Amygdala (tissue), 56 donors: ENCODE results near the gene SF3A1.

ENCODE experiments used
- DNase-seq, 56 donors: peaks; one replicate each; lab custom pipeline; 2025; lab: John Stamatoyannopoulos, UW

The SF3A1 gene

DNA sequence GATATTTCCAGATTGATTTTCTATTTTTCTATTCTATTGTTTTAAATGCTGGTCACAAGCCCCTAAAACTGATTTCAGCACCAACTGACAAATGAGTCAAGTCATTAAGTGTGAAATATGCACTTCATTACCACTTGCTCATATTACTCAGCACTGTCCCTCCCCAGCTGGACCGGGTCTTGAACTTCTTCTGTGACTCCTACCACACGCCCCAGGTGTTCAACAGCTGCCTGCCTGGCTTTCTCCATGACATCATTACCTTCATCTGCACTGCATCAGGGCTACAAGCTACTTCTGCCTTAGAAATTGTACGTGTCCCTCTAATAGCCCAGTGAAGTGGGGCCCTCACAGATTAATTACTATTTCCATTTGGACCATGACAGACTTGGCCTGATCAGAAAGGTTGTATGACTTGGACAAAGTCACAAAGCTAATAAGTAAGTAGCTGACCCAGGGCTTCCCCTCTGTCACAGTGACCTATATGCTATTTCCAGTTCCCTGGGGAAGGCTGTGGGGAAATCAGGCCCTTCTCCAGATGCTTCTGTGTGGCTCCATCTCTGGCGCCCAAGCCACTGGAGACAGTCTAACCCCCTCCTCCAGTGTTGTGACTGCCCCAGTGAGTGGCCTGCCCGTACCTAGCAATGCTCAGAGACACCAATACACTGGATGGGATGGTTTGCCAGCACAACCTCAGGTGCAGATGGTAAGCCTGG lies 48.0 kb downstream of the SF3A1 start:
- no peak for DNase-seq

DNA sequence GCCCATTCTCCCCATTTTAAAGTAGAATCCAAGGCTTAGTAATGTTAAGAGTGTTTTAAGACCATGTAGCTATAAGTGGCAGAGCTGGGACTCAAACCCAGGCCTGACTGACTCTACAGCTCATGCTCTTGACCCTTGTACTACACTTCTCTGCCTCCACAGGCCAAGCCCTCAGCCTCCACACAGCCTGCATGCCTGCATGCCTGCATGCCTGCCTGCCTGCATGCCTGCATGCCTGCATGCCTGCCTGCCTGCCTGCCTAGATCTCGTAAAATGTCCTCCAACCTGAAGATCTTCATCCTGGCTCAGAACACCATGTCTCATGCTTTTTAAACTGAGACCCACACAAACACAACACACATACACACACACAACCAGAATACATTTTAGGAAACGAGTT lies 48.6 kb downstream of the SF3A1 start:
- no peak for DNase-seq

DNA sequence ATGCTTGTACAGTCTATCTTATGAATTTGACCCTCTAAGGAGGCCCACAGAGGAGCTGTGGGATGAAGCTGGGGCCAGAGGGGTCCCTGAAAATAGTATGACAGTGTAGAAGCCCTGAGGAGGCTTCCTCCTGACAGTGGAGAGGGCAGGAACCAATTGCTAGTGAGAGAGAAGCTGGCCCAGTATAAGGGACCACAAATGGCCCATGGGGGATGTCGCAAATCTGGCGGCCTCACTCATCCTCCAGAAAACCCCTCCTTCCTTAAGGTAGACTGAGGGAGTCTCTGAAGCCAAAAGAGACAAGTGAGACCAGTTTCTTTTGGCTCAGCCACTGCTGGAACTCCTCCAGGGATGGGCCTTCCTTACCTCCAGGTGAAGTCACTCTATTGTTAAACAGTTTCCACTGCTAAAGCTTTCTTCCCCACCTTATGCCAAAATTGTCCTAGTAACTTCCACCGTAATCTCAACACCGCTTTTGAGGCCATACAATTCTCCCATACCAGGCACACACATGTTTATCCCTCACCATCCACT lies 49.6 kb downstream of the SF3A1 start:
- DNase-seq = no peak

DNA sequence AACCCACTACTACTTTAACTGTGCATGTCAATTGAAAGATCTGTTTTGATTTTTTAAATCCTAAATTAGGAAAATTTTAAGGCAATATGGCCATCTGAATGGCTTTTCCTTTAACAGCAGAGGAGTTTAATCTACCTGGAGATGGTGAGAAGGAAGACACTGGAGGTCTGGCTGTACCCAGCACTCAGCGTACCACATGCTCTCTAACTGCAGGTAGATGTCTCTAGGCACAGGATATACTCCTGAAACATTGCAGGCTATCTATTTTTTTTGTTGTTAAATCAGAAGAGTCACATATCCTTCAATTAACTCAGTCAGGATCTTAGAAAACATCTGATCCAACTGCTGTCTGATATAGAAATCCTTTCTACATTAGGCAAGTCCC lies 50.1 kb downstream of the SF3A1 start:
- no peak for DNase-seq

DNA sequence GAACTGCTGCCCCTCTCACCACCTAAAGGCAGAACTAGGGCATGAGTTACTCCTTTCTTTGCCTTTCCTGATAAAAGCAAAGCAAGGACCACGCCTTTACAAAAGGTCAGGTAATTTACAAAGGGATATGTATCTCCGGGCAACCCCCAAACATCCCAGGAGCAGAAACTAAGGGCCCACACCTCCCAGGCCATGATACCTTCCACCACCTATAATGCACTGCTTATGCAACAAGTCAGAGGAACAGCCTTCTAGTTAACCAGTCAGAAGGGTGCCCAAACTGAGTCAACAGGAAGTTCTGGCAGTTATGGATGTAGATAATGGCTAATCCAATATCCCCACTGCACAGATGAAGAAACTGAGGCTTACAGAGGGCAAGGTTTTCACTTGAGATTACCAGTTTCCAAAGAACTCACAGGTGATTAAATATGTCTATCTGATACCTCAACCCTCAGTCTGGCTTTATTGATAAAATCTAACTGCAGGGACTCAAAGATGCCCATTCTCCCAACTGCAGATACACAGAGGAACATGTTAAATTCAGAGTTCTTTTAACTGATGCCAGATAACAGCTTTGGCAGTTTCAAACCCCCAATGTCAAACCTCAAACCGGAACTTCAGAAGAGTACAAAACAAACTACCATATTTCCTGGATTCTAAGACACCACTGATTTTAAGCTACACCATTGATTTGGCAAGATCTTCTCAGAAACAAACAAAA lies 50.6 kb downstream of the SF3A1 start:
- DNase-seq = no peak

DNA sequence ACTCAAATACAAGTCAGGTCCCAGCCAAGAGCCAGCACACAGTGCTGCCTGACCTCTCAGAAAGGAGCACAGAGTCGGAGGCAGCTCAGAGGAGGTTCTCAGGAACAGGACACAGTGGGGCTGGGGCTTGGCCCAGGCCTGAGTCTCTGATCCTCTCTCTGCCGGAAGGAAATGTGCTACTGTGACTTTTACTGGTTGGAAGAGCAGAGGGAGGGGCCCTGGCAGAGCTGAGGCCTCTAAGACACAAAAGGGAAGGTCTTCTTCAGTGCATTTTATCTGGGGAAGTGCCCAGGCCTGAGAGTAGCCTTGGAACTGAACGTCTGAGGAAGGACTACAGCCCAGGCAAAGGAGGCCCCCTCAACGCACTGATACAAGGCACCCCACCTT lies 51.2 kb downstream of the SF3A1 start:
- DNase-seq = peak in 7 of 56 donors; percentile 13 to 60 (median 16)

DNA sequence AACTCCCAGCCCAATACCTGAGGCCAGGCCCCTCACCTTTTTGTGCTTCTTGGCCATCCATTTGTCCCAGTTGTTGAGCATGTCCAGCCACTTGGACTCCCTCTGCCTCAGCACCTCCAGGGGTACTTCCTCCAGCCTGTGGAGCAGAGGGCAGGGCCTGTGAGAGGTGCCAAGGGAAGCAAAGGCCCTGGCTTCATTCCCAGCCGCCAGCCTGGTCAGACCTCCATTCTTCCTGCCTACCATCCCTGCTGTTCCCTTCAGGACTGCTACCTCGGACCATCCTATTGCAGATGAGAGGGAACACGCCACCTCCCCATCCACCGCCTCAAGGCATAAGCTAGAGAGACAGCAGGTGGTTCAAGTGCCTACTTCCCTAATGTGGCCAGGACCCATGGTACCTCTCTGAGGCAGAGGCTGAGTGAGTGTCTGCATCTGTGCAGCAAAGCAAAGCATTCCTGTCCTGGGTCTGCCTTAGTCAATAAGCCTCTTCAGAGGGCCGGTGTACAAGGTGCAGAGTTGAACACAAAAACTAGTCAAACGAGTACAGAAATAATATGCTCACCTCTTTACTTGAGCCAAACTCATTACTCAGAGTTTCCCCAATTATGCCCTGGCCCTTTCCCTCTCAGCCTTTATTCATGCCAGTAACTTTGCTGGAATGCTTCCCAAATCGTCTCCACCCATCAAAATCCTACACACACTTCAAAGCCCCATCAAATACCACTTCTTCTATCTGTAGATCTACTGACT lies 52.0 kb downstream of the SF3A1 start:
- peak in 6 of 56 donors; percentile 23 to 40 (median 32) for DNase-seq

DNA sequence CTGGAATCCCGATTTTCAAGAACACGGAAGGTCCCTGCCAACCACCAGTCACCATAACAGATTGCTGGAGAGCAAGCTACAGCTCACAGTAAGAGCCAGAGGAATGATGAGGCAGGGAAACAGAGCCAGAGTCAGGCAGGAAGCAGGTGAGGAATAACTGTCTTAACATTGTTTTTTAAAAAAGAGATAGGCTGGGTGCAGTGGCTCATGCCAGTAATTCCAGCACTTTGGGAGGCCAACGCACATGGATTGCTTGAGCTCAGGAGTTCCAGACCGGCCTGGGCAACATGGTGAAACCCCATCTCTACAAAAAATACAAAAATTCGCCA lies 53.9 kb downstream of the SF3A1 start:
- DNase-seq = no peak

DNA sequence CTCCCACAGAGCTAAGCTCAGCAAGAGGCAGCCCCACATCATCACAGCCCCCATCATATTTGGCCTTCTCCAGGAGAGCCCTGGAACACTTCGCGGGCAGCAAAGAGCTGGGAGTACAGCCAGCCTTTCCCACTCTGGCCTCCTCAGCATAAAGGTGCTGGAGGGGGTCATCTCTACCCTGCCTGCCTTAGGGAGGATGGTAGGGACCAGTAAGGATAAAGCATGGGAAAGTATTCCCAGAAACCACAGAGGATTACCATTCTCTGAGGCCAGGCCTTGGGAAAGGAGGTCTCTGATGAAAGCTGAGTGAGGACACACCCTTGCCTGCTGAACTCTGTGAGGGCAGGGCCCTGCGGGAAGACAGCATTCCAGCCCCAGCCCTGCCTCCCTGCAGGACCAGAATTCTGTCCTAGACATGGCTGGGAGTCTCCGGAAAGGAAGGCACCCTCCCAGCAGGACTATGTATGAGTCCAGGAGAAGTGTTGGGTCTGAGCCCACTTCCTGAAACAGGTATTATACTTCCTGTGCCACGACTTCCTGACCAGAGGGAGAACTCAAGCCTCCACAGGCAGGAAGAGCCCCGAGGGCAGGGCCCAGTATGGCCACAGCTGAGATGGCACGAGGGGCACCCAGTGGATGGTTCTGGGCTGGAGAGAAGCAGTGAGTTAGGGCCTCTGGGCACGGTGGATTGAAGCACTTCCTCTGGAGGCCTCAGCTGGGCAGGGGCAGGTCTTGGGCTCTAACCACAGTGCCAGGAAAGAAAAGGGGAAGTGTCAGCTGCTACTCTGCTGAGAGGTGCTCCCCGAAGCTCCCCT lies 54.5 kb downstream of the SF3A1 start:
- DNase-seq = peak in 10 of 56 donors; percentile 16 to 35 (median 22)

DNA sequence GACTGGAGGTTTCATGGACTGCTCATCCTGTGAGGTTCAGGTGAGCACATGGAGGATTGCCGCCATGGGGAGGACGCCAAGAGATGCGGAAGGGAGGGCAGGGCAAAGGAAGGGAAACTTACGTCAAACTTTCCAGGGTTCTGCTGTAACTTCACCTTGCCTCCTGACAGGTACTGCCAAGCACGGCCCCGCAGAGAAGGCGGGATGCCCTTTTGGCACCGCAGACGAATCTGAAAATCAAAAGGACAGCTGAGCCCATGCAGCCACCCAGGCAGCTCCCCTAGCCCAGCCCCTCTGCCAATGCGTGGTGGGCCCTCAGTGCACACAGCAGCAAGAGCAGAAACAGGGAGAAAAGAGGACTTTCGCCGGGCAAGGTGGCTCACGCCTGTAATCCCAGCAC lies 57.4 kb downstream of the SF3A1 start:
- no peak for DNase-seq

DNA sequence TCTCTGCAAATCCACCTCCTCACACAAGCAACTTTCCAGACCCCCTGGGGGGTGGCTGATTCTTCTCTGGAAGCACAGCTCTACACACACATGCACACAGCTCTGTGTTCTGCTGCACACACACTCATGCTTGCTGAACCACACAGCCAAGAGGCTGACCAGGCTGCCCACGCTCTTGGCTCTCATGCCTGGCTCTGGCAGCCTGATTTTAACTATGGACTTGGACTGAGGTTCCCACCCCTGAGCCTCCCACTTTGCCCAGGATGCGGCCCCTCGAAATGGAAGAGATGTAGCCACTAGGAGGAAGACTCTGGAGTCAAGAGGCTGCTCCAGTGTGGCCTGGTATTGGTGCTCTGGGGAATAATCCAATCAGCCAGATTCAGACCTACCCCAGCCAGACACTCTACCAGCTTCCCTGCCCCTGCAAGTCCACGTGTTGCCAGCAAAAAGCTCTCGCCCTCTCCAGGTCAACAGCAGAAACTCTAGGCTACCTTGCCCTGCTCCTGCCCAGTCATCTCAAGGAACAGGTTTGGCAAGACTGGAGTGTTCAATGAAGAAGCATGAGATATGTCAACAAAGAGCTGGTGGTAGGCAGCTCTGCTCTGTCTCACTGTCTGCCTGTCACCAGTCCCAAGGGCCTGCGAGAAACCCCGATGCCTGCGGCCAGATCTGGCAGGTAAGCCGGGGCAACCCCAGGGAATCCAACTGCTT lies 58.5 kb downstream of the SF3A1 start:
- no peak for DNase-seq

DNA sequence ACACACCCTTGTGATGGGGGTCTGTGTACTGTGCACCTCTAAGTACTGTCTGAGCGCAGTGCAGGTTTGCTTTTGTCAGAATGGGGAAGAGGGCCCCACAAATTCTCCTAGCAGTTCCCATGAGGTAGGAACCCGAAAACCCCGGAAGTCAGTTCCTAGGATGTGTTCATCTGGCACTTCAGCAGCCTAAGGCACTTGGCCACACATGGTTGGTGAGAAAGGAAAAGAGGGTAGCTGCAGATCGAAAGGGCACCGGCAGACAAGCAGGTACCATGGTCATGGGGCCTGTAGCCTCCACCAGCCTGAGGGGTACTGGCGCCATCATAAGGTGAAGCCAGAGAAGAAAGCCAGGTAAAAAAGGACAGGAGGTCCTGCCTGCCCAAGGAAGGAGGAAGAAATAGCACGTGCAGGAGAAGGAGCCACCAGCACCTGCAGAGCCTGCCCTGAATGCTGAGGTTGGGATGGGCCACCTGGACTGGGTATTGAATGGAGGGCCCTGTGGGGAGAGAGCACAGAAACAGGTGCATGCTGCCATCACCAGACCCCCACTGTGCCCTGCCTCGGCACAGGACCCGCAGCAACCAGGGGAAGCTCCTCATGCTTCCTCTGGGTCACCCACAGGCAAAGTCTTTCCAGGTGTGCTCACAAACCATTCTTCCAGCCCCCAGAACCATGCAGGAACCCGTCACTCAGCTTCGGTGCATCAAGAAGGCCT lies 59.3 kb downstream of the SF3A1 start:
- no peak for DNase-seq

DNA sequence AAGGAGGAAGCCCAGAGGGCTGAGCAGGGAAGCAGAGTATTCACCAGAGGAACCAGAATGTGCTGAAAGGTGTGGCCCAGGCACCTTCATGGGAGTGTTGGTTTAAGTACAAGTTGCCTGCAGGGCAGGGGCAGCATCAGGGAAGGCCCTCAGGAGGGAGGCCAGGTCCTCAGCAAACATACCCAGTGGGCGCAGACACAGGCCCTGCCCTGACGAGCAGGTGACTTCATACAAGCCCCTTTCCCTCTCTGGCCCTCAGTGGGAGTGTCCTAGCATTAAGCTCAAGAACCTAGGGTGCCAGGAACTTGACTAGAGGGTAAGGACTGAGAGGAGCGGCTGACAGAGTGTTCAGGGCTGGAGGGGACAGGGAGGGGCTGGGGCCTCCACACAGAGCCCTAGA lies 59.9 kb downstream of the SF3A1 start:
- no peak for DNase-seq

DNA sequence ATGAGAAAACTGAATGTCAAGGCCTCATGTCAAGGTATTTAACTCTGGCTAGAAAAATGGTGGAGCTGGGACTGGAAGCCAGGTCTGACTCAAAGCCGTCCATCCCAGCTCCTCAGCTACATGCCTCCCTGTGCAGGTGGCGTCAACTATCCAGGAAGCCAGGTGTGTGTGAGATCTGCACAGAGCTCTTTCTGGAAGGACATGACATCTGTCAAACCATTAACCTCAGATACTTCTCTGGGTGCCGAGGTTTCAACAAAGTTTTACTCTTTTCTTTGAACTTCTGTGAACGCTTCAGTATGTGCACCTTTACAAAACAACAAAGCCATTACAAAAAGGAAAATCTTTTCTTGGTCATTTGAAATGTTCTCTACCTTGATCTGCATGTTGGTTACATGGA lies 60.4 kb downstream of the SF3A1 start:
- DNase-seq = no peak

DNA sequence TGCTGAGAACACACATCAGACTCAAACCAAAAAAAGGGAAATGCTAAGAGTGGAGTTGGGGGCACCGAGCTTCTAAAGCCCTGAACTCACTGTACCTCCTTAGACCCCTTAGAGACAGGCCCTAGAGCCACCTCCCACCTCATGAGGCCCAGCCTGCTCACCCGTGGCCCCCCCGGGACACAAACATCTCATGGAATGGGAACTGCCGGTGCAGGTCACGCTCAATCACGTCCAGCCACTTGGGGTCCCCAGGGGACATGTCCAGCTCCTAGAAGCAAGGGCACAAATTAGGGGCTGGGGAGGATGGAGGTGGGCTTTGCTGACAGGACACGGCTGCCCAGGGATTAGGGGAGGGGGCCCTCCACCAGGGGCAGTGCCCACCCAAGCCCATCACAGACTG lies 61.1 kb downstream of the SF3A1 start:
- no peak for DNase-seq

DNA sequence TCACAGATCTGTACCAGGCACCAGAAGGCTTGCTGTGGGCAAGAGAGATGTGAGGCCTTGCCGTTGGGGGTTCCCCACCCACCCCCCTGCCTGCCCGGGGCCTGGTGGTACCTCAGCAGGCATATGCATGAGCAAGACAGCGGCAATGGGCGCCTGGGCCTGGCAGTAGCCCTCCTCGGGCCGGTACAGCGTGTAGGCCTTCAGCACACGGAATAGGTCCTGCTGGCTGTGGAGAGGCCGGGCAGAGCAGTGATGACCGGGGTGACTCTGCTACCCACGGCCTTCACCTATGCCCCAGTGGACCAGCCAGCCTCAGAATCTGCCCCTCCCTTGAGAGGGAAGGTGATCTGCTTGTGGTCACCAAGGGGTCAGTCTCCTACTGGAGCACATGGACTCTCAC lies 61.9 kb downstream of the SF3A1 start:
- DNase-seq = no peak

DNA sequence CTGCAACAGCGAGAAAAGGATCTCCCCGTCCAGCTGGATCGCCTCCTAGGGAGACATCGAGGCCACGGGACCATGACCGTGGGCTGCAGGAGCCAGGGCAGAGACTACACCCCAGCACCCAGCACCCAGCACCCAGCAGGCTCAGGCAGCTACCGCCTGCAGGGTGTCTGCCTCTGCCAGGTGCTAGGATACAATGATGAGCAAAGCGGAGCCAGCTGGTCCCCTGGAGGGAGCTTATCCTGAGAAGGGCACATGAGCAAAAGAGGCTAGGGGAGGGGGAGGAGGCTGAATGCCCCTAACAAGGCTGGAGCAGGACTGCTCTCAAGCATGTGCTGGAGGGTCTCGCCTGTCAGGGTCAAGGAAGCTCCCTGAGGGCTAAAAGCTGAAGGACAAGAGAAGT lies 62.6 kb downstream of the SF3A1 start:
- DNase-seq = no peak

DNA sequence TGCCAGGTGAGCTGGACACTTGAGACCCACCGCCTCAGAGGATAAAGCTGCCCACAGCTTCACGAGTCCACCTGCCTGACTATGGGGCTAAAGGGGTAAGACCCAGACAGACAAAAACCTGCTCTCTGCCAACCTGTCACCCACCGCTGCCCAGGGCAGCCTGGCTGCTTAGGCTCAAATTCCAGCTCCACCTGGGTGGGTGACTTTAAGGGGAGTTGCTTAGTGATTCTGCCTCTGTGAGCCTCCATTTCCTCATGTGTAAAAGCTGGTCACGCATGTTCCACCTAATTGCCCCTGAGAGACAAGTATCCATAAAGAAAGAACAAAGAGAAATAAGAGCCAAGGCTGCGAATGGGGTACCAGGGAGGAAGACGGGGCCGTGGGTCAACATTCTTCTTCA lies 63.7 kb downstream of the SF3A1 start:
- no peak for DNase-seq
